Activated naive CD8-positive, alpha-beta T cell treated with anti-CD3 and anti-CD28 coated beads, Interleukin-2, amount 10 ng/mL, durations not matched to agents 7 days and 5 days (primary cell): ENCODE data around the gene SEMA3C. TPM values are rescaled to one million over a fixed set of nuclear protein-coding genes. Genes with fewer than 3 reads are reported as not detected.

ENCODE experiments used
- ATAC-seq: fragments of 150-1000 bp; cut with Tn5 transposase; one replicate; pipeline ENCODE4 v1.10.0; 2021; ENCODE audit warnings: low read depth, moderate library complexity
- POLR2A ChIA-PET: fragments of 350-600 bp; sonication (Branson Sonifier 250); formaldehyde crosslinking; loops from one replicate; lab custom pipeline; 2021; ENCODE audit warnings: antibody characterized with exemption; lab: Charles Lee
- DNase-seq: peaks from one replicate; pipeline ENCODE4 v3.0.0; 2021
- H3K27ac Mint-ChIP-seq: one replicate; pipeline ENCODE4 v1.8.0; 2022; ENCODE audit warnings: mild to moderate bottlenecking, mixed read lengths
- H3K27me3 Mint-ChIP-seq: one replicate; pipeline ENCODE4 v1.8.0; 2022; ENCODE audit warnings: mild to moderate bottlenecking, moderate library complexity, mixed read lengths
- H3K36me3 Mint-ChIP-seq: one replicate; pipeline ENCODE4 v1.8.0; 2021; ENCODE audit warnings: mild to moderate bottlenecking, mixed read lengths
- H3K4me1 Mint-ChIP-seq: one replicate; pipeline ENCODE4 v1.8.0; 2021; ENCODE audit warnings: mixed read lengths
- H3K4me3 Mint-ChIP-seq: one replicate; pipeline ENCODE4 v1.8.0; 2022; ENCODE audit warnings: mild to moderate bottlenecking, moderate library complexity, mixed read lengths
- H3K9me3 Mint-ChIP-seq: one replicate; pipeline ENCODE4 v1.8.0; 2021; ENCODE audit warnings: mixed read lengths
- total RNA-seq, 2 experiments: library from RNA; stranded (reverse); gene quantifications; one replicate each; pipeline ENCODE4 v1.2.3, GENCODE V29; 2021

SEMA3C gene
- total RNA-seq, 2 experiments from 2014 or later: 0.11 to 0.30 TPM

GRCh38 chr7:80843018-80843677 lies 75.7 kb downstream of the SEMA3C start:
- no peak for DNase-seq

GRCh38 chr7:80842022-80842790 lies 76.6 kb downstream of the SEMA3C start:
- H3K27me3 Mint-ChIP-seq: no peaks in the 10 kb centered on the region
- H3K27ac Mint-ChIP-seq: no peak overlapping the region
- H3K4me1 Mint-ChIP-seq: no peaks in the 10 kb centered on the region
- POLR2A ChIA-PET: no interaction called here
- no peak for DNase-seq
- no peaks in the 10 kb centered on the region for H3K9me3 Mint-ChIP-seq
- H3K4me3 Mint-ChIP-seq: no peak overlapping the region
- no peaks in the 10 kb centered on the region for H3K36me3 Mint-ChIP-seq
- no peak for ATAC-seq

More at GRCh38 chr7:80843018-80843677, 75.7 kb downstream of the SEMA3C start:
- H3K4me3 Mint-ChIP-seq: no peak overlapping the region
- no peaks in the 10 kb centered on the region for H3K9me3 Mint-ChIP-seq
- no peaks in the 10 kb centered on the region for H3K27me3 Mint-ChIP-seq
- POLR2A ChIA-PET: no interaction called here
- no peaks in the 10 kb centered on the region for H3K4me1 Mint-ChIP-seq
- H3K36me3 Mint-ChIP-seq: no peaks in the 10 kb centered on the region
- no peak overlapping the region for H3K27ac Mint-ChIP-seq
- no peak for ATAC-seq

DNA sequence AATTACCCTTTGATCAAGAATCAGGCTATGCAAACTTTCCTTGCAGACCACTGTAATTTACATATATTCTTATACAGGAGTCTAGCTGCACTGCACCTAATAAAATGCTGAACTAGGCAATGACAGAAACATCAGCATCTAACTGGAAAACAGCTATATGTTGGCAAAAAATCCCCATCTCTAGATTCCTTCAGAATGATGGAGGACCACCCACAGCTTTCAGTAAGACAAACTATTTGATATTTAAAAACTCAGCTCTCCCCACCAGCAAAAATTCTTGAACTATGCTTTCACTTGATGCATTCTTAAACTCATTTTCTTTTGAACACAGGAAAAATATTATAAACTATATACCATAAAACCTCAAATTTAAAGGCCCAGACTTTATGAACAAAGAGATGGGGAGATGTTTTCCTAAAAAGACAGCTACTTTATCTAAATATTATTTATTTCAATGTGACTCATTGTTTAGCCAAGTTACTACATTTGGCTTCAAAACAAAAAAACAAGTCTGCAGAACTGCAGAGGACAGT lies 77.4 kb downstream of the SEMA3C start:
- DNase-seq (no peak), ATAC-seq (no peak)
- H3K9me3 Mint-ChIP-seq: no peaks in the 10 kb centered on the region
- POLR2A ChIA-PET: no interaction called here
- H3K27me3 Mint-ChIP-seq: no peaks in the 10 kb centered on the region
- no peak overlapping the region for H3K27ac Mint-ChIP-seq
- H3K4me1 Mint-ChIP-seq: no peaks in the 10 kb centered on the region
- H3K4me3 Mint-ChIP-seq: no peak overlapping the region
- H3K36me3 Mint-ChIP-seq: no peaks in the 10 kb centered on the region

DNA sequence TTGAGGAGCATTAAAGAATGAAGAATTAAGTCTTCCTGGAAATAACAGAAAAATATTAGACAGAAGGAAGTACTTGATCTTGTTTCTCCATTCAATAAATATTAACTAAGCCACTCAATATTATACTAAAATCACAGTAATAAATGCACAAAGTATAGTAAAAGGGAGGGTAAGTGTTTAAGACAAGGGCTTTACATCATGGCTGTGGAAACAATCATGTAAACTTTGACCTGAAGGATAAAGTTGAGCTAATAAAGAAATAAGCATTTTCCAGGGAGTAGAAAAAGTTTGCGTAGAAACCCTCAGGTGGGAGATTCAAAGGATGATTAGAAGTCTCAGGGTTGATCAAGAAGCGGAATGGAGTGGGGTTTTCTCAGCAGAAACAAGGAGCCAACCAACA lies 78.2 kb downstream of the SEMA3C start:
- no peaks in the 10 kb centered on the region for H3K27me3 Mint-ChIP-seq
- H3K9me3 Mint-ChIP-seq: no peaks in the 10 kb centered on the region
- no peak overlapping the region for H3K27ac Mint-ChIP-seq
- ATAC-seq: no peak
- H3K36me3 Mint-ChIP-seq: no peaks in the 10 kb centered on the region
- H3K4me1 Mint-ChIP-seq: no peaks in the 10 kb centered on the region
- H3K4me3 Mint-ChIP-seq: no peak overlapping the region
- POLR2A ChIA-PET: no interaction called here
- no peak for DNase-seq

- H3K4me3 Mint-ChIP-seq: no peak overlapping the region
- H3K36me3 Mint-ChIP-seq: no peaks in the 10 kb centered on the region
- POLR2A ChIA-PET: no interaction called here
- H3K9me3 Mint-ChIP-seq: no peaks in the 10 kb centered on the region
- no peaks in the 10 kb centered on the region for H3K27me3 Mint-ChIP-seq
- H3K4me1 Mint-ChIP-seq: no peaks in the 10 kb centered on the region
- ATAC-seq (no peak), DNase-seq (no peak)
- no peak overlapping the region for H3K27ac Mint-ChIP-seq
These were observed 79.0 kb downstream of the SEMA3C start for GRCh38 chr7:80839855-80840254.

DNA sequence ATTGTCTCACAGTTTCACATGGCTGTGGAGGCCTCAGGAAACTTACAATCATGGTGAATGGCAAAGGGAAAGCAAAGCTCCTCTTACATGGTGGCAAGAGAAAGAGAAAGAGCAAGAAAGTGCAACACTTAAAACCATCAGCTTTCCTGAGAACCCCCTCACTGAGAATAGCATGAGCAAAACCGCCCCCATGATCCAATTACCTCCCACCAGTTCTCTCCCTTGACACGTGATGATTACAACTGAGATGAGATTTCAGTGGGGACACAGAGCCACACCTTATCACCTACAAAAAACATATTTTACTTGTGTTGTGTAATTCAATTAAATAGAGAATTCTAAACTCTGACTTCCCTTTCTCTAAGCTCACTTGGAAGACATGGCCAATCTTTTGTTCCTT lies 80.2 kb downstream of the SEMA3C start:
- ATAC-seq (no peak), DNase-seq (no peak)
- Mint-ChIP-seq H3K4me3 (no peak overlapping the region), H3K36me3 (no peaks in the 10 kb centered on the region), H3K27me3 (no peaks in the 10 kb centered on the region), H3K27ac (no peak overlapping the region), H3K4me1 (no peaks in the 10 kb centered on the region), H3K9me3 (no peaks in the 10 kb centered on the region)
- POLR2A ChIA-PET: no interaction called here

GRCh38 chr7:80837345-80837744 lies 81.5 kb downstream of the SEMA3C start:
- peaks cover 2% of the 10 kb centered on the region for H3K27me3 Mint-ChIP-seq
- no peak overlapping the region for H3K27ac Mint-ChIP-seq
- DNase-seq (no peak), ATAC-seq (no peak)
- H3K4me1 Mint-ChIP-seq: no peaks in the 10 kb centered on the region
- H3K9me3 Mint-ChIP-seq: no peaks in the 10 kb centered on the region
- H3K36me3 Mint-ChIP-seq: no peaks in the 10 kb centered on the region
- POLR2A ChIA-PET: no interaction called here
- H3K4me3 Mint-ChIP-seq: no peak overlapping the region

DNA sequence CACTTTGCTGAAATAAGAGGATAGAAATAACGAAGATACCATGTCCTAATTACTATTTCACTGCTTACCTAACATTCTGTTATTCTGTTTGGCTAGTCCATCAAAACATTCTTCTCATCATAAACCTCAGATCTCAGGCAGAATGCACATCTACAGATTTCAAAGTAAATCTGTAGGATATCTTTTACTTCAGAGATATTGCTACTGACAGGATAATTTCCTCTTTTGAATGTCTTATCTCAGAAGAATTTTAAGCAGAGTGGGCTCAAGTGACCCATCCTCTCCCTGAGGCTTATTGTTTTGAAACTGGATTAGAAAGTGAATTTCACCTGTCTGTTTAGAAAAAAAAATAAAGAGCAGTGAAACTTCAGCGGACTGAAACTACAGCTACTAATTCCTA lies 83.6 kb downstream of the SEMA3C start:
- Mint-ChIP-seq H3K36me3 (no peaks in the 10 kb centered on the region), H3K27me3 (peaks cover 2% of the 10 kb centered on the region), H3K4me3 (no peak overlapping the region), H3K27ac (no peak overlapping the region), H3K9me3 (no peaks in the 10 kb centered on the region), H3K4me1 (no peaks in the 10 kb centered on the region)
- POLR2A ChIA-PET: no interaction called here
- ATAC-seq: no peak
- DNase-seq: no peak

- DNase-seq: no peak
- no peak overlapping the region for H3K27ac Mint-ChIP-seq
- H3K4me3 Mint-ChIP-seq: no peak overlapping the region
- peaks cover 2% of the 10 kb centered on the region for H3K27me3 Mint-ChIP-seq
- POLR2A ChIA-PET: no interaction called here
- no peak for ATAC-seq
- no peaks in the 10 kb centered on the region for H3K9me3 Mint-ChIP-seq
- H3K4me1 Mint-ChIP-seq: peaks cover 3% of the 10 kb centered on the region
- H3K36me3 Mint-ChIP-seq: no peaks in the 10 kb centered on the region
These were observed 85.3 kb downstream of the SEMA3C start for GRCh38 chr7:80833289-80834268.

- DNase-seq (no peak), ATAC-seq (no peak)
- peaks cover 3% of the 10 kb centered on the region for H3K4me1 Mint-ChIP-seq
- H3K27ac Mint-ChIP-seq: no peak overlapping the region
- H3K9me3 Mint-ChIP-seq: no peaks in the 10 kb centered on the region
- H3K36me3 Mint-ChIP-seq: no peaks in the 10 kb centered on the region
- POLR2A ChIA-PET: no interaction called here
- peaks cover 2% of the 10 kb centered on the region for H3K27me3 Mint-ChIP-seq
- no peak overlapping the region for H3K4me3 Mint-ChIP-seq
These were observed 86.8 kb downstream of the SEMA3C start for GRCh38 chr7:80832006-80832405.

DNA sequence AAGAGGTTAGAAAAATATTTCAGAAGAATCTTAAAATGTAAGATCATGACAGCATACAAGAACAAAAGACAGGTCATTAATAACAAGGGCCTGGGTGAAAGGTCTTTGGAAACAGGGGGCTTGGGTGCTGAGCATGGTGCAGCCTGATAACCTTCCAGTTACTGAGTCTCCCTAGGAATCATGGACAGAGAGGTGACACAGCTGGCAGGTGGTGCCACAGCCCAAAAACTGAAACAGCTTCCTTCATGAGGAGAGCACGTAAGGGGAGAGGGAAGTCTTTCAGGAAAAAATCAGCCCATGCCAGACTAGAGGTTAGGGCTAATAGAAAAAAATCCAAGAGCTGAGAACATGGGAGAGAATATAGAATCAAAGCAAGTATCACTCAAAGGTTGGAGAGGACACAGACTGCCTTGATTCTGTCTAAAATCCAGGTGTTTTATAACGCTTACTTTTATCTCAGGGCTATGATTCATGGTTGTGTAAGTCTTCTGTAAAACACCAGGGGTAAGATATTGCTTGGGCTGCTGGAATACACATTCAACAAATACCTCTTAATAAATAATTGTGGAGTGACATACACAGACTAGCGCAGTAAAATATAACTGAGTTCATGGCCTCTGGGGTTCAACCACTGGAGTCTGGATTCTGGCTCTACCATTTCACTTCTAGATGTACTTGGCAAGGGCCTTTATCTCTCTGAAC lies 88.1 kb downstream of the SEMA3C start:
- peaks cover 3% of the 10 kb centered on the region for H3K4me1 Mint-ChIP-seq
- DNase-seq: no peak
- H3K4me3 Mint-ChIP-seq: no peak overlapping the region
- H3K36me3 Mint-ChIP-seq: no peaks in the 10 kb centered on the region
- no peak for ATAC-seq
- peaks cover 2% of the 10 kb centered on the region for H3K27me3 Mint-ChIP-seq
- POLR2A ChIA-PET: no interaction called here
- H3K27ac Mint-ChIP-seq: no peak overlapping the region
- no peaks in the 10 kb centered on the region for H3K9me3 Mint-ChIP-seq

- DNase-seq (no peak), ATAC-seq (no peak)
- H3K4me1 Mint-ChIP-seq: peaks cover 3% of the 10 kb centered on the region
- no peak overlapping the region for H3K27ac Mint-ChIP-seq
- POLR2A ChIA-PET: no interaction called here
- H3K9me3 Mint-ChIP-seq: no peaks in the 10 kb centered on the region
- H3K27me3 Mint-ChIP-seq: peaks cover 2% of the 10 kb centered on the region
- H3K36me3 Mint-ChIP-seq: no peaks in the 10 kb centered on the region
- no peak overlapping the region for H3K4me3 Mint-ChIP-seq
These were observed 88.8 kb downstream of the SEMA3C start for GRCh38 chr7:80830010-80830409.

- Mint-ChIP-seq H3K9me3 (no peaks in the 10 kb centered on the region), H3K36me3 (no peaks in the 10 kb centered on the region), H3K27ac (no peak overlapping the region), H3K4me3 (no peak overlapping the region), H3K4me1 (peaks cover 3% of the 10 kb centered on the region), H3K27me3 (peaks cover 2% of the 10 kb centered on the region)
- POLR2A ChIA-PET: no interaction called here
- no peak for DNase-seq
- ATAC-seq: no peak
These were observed 89.3 kb downstream of the SEMA3C start for GRCh38 chr7:80829527-80829926.
